A673 (cell line): Measurements from ENCODE around the gene MRM2. TPM values are rescaled to one million over a fixed set of nuclear protein-coding genes. Genes with fewer than 3 reads are reported as not detected.

ENCODE experiments used
- BruUV-seq: library from RNA; stranded (reverse); fragments of 400-500 nt; replicated peaks from 2 replicates; lab custom pipeline; 2021; lab: Mats Ljungman, UMichigan
- CTCF ChIA-PET: fragments of 300-600 bp; sonication (Branson Sonifier 250); formaldehyde crosslinking; loops from one replicate; lab custom pipeline; 2022; ENCODE audit warnings: antibody characterized with exemption; lab: Charles Lee
- POLR2A ChIA-PET: fragments of 300-600 bp; sonication (Branson Sonifier 250); formaldehyde crosslinking; loops from one replicate; lab custom pipeline; 2022; ENCODE audit warnings: antibody characterized with exemption; ENCODE audit not compliant: low non-redundant PET; lab: Charles Lee
- DNase-seq: peaks from one replicate; pipeline ENCODE4 v3.0.0-alpha.2; 2015; ENCODE audit warnings: low spot score
- H3K27ac ChIP-seq: fragments of 200-600 bp; sonication (generic); 2 replicates; pipeline ENCODE4 v1.5.1; 2016; ENCODE audit warnings: mixed run types, low read depth, mild to moderate bottlenecking, mixed read lengths, antibody characterized with exemption, low read length; ENCODE audit not compliant: poor library complexity, severe bottlenecking
- H3K27me3 ChIP-seq: fragments of 200-600 bp; sonication (generic); replicated peaks from 2 replicates; pipeline ENCODE4 v1.6.1; 2017; ENCODE audit warnings: mixed run types, low read depth, mild to moderate bottlenecking, mixed read lengths, antibody characterized with exemption, low read length; ENCODE audit not compliant: insufficient read depth, poor library complexity
- H3K36me3 ChIP-seq: fragments of 200-600 bp; sonication (generic); 2 replicates; pipeline ENCODE4 v1.6.1; 2016; ENCODE audit warnings: mixed run types, mild to moderate bottlenecking, mixed read lengths, antibody characterized with exemption, low read length; ENCODE audit not compliant: insufficient read depth, poor library complexity, severe bottlenecking
- H3K4me1 ChIP-seq: fragments of 200-600 bp; sonication (generic); 2 replicates; pipeline ENCODE4 v1.6.1; 2017; ENCODE audit warnings: mixed run types, mild to moderate bottlenecking, mixed read lengths, antibody characterized with exemption, low read length; ENCODE audit not compliant: insufficient read depth, poor library complexity, severe bottlenecking
- H3K4me3 ChIP-seq: fragments of 200-600 bp; sonication (generic); 2 replicates; pipeline ENCODE4 v1.5.1; 2016; ENCODE audit warnings: low read depth, mixed run types, mild to moderate bottlenecking, mixed read lengths, low read length; ENCODE audit not compliant: poor library complexity, severe bottlenecking
- H3K9me3 ChIP-seq: fragments of 200-600 bp; sonication (generic); 2 replicates; pipeline ENCODE4 v1.6.1; 2016; ENCODE audit warnings: mixed run types, low read depth, mild to moderate bottlenecking, mixed read lengths, antibody characterized with exemption, low read length; ENCODE audit not compliant: poor library complexity, severe bottlenecking
- CTCF ChIP-seq: fragments of 300-800, 200-600 bp; sonication (generic); conservative IDR thresholded peaks from 2 replicates; pipeline ENCODE4 v1.5.1; 2017; ENCODE audit warnings: low read depth, mild to moderate bottlenecking, antibody characterized with exemption, low read length, moderate library complexity, mixed read lengths
- EZH2 ChIP-seq: fragments of 200-600 bp; sonication (generic); IDR thresholded peaks from 2 replicates; pipeline ENCODE4 v1.6.1; 2017; ENCODE audit warnings: borderline replicate concordance, low read depth, mild to moderate bottlenecking, mixed read lengths, antibody characterized with exemption, low read length; ENCODE audit not compliant: poor library complexity, severe bottlenecking
- intact Hi-C: fragments of 100-400 bp; cut with micrococcal nuclease; formaldehyde crosslinking; loops from one replicate; pipeline ENCODE4 v1.10.0; 2022; ENCODE audit not compliant: unreplicated experiment
- total RNA-seq: library from RNA; stranded (reverse); gene quantifications from 2 replicates; pipeline ENCODE4 v1.2.3, GENCODE V29; 2021

Gene MRM2
- total RNA-seq, 1 experiment from 2014 or later: 50.4 TPM

DNA sequence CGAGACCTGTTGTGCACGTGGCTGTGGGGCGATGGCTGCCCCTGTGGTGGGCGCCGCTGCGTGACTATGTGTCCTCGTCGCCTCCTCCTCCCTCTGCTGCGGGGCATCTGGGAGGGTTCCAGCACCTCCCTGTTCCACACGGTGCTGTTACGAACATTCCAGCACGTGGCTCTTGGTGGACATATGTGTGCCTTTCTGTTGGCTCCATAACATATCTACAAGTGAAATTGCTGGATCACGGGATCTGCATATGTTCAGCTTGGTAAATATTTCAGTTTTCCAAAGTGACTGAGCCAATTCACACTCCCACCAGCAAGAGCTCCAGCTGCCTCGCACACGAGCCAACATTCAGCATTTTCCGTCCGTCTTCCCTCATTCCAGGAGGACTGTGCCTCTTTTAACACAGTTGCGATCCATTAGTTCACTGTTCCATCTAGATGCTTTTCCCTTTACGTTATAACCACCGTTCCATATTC lies 47.1 kb upstream of the MRM2 start:
- H3K36me3 ChIP-seq: no peaks in the 10 kb centered on the region
- POLR2A ChIA-PET: no interaction called here
- TF ChIP-seq CTCF (no peak), EZH2 (no peak)
- CTCF ChIA-PET: no interaction called here
- DNase-seq: no peak
- no TSS peak for BruUV-seq
- no peaks in the 10 kb centered on the region for H3K9me3 ChIP-seq
- no peak overlapping the region for H3K27ac ChIP-seq
- no peaks in the 10 kb centered on the region for H3K4me1 ChIP-seq
- H3K4me3 ChIP-seq: no peak overlapping the region
- no peaks in the 10 kb centered on the region for H3K27me3 ChIP-seq
- intact Hi-C loops: no loop called here

- H3K27ac ChIP-seq: no peak overlapping the region
- DNase-seq: no peak
- H3K9me3 ChIP-seq: no peaks in the 10 kb centered on the region
- intact Hi-C loops: no loop called here
- H3K27me3 ChIP-seq: no peaks in the 10 kb centered on the region
- H3K4me1 ChIP-seq: no peaks in the 10 kb centered on the region
- BruUV-seq: no TSS peak
- ChIA-PET POLR2A (no interaction called here), CTCF (no interaction called here)
- H3K4me3 ChIP-seq: no peak overlapping the region
- TF ChIP-seq EZH2 (no peak), CTCF (no peak)
- H3K36me3 ChIP-seq: no peaks in the 10 kb centered on the region
Measured at GRCh38 chr7:2288503-2288902, 46.5 kb upstream of the MRM2 start.

DNA sequence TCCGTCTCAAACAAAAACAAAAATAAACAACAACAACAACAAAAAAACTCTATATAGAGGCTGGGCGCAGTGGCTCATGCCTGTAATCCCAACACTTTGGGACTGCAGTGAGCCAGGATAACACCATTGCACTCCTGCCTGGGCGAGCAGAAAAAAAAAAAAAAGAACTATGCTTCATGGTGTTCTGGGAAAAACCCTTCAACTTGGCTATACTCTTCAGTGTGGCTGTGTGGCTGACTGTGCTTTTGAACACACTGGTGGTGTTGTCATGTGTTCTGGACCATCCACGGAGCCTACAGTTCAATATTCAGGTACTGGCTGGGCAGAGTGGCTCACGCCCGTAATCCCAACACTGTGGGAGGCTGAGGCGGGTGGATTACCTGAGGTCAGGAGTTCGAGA lies 45.7 kb upstream of the MRM2 start:
- H3K4me3 ChIP-seq: no peak overlapping the region
- ChIA-PET POLR2A (no interaction called here), CTCF (no interaction called here)
- no peaks in the 10 kb centered on the region for H3K36me3 ChIP-seq
- no peaks in the 10 kb centered on the region for H3K9me3 ChIP-seq
- no peaks in the 10 kb centered on the region for H3K4me1 ChIP-seq
- H3K27ac ChIP-seq: no peak overlapping the region
- TF ChIP-seq CTCF (no peak), EZH2 (no peak)
- H3K27me3 ChIP-seq: no peaks in the 10 kb centered on the region
- BruUV-seq: no TSS peak
- intact Hi-C loops: no loop called here
- DNase-seq: no peak
